Activated CD8-positive, alpha-beta T cell treated with anti-CD3 and anti-CD28 coated beads for 36 hours (primary cell): ENCODE results near the gene SCOC. TPM values are rescaled to one million over a fixed set of nuclear protein-coding genes. Genes with fewer than 3 reads are reported as not detected.

Source experiments
- ATAC-seq: fragments of 200-7000 bp; cut with Tn5 transposase; one replicate; pipeline ENCODE4 v1.10.0; 2021; ENCODE audit warnings: mild to moderate bottlenecking, moderate library complexity
- CTCF ChIA-PET: fragments of 350-600 bp; sonication (Branson Sonifier 250); formaldehyde crosslinking; loops from one replicate; lab custom pipeline; 2021; ENCODE audit warnings: antibody characterized with exemption; lab: Charles Lee
- POLR2A ChIA-PET: fragments of 350-600 bp; sonication (Branson Sonifier 250); formaldehyde crosslinking; loops from one replicate; lab custom pipeline; 2021; ENCODE audit warnings: antibody characterized with exemption; lab: Charles Lee
- DNase-seq: peaks from one replicate; pipeline ENCODE4 v3.0.0-alpha.2; 2020
- H3K27ac Mint-ChIP-seq: one replicate; pipeline ENCODE4 v1.8.0; 2021; ENCODE audit warnings: mild to moderate bottlenecking, mixed read lengths
- H3K27me3 Mint-ChIP-seq: one replicate; pipeline ENCODE4 v1.8.0; 2021; ENCODE audit warnings: mixed read lengths
- H3K36me3 Mint-ChIP-seq: one replicate; pipeline ENCODE4 v1.8.0; 2021; ENCODE audit warnings: low read depth, mixed read lengths
- H3K4me1 Mint-ChIP-seq: one replicate; pipeline ENCODE4 v1.8.0; 2021; ENCODE audit warnings: low read depth, mixed read lengths
- H3K4me3 Mint-ChIP-seq: one replicate; pipeline ENCODE4 v1.8.0; 2021; ENCODE audit warnings: mild to moderate bottlenecking, moderate library complexity, mixed read lengths
- H3K9me3 Mint-ChIP-seq: one replicate; pipeline ENCODE4 v1.8.0; 2021; ENCODE audit warnings: mixed read lengths
- intact Hi-C: fragments of 100-400 bp; cut with micrococcal nuclease; formaldehyde crosslinking; loops from one replicate; pipeline ENCODE4 v1.10.0; 2022
- total RNA-seq, 2 experiments: library from RNA; stranded (reverse); gene quantifications; one replicate each; pipeline ENCODE4 v1.2.3, GENCODE V29; 2021
- TF ChIP-seq, protein P1 (sequence below): fragments of 200-600 bp; IDR thresholded peaks from one replicate; pipeline ENCODE4 v1.8.0; 2022; ENCODE audit warnings: antibody characterized with exemption, mild to moderate bottlenecking

SCOC gene
- total RNA-seq, 2 experiments from 2014 or later: 44.6 to 44.7 TPM

DNA sequence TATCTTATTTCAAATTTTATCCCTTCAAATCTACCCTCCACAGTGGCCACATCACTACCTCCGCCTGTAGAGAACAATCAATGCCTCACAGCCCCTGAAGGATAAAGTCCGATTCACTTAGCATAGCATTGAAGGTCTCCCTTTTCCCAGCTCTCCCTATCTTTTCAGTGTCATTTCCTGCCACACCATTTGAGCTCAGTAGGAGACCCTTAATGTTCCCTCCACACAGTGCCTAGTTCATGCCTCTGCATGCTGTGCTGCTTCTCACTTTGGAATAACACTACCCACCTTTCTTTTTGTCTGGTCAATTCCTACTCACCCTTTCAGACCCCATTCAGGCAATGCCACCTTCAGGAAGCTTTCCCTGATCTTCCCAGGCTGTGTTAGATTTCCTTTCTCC is 23.6 kb upstream of the SCOC start:
- intact Hi-C loops: no loop called here
- no peaks in the 10 kb centered on the region for H3K9me3 Mint-ChIP-seq
- CTCF ChIA-PET: interaction anchor here (1.8 to 6.2 kb wide), 2 partner anchors 10 to 260 kb away, joined by 5 to 35 read pairs; no protein-coding TSS in a partner anchor
- H3K4me1 Mint-ChIP-seq: peaks cover 8% of the 10 kb centered on the region
- H3K27ac Mint-ChIP-seq: no peak overlapping the region
- TF ChIP-seq, protein P1, sequence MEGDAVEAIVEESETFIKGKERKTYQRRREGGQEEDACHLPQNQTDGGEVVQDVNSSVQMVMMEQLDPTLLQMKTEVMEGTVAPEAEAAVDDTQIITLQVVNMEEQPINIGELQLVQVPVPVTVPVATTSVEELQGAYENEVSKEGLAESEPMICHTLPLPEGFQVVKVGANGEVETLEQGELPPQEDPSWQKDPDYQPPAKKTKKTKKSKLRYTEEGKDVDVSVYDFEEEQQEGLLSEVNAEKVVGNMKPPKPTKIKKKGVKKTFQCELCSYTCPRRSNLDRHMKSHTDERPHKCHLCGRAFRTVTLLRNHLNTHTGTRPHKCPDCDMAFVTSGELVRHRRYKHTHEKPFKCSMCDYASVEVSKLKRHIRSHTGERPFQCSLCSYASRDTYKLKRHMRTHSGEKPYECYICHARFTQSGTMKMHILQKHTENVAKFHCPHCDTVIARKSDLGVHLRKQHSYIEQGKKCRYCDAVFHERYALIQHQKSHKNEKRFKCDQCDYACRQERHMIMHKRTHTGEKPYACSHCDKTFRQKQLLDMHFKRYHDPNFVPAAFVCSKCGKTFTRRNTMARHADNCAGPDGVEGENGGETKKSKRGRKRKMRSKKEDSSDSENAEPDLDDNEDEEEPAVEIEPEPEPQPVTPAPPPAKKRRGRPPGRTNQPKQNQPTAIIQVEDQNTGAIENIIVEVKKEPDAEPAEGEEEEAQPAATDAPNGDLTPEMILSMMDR: no peak
- POLR2A ChIA-PET: no interaction called here
- no peak for DNase-seq
- H3K4me3 Mint-ChIP-seq: no peak overlapping the region
- ATAC-seq: no peak
- peaks cover 2% of the 10 kb centered on the region for H3K27me3 Mint-ChIP-seq
- no peaks in the 10 kb centered on the region for H3K36me3 Mint-ChIP-seq

DNA sequence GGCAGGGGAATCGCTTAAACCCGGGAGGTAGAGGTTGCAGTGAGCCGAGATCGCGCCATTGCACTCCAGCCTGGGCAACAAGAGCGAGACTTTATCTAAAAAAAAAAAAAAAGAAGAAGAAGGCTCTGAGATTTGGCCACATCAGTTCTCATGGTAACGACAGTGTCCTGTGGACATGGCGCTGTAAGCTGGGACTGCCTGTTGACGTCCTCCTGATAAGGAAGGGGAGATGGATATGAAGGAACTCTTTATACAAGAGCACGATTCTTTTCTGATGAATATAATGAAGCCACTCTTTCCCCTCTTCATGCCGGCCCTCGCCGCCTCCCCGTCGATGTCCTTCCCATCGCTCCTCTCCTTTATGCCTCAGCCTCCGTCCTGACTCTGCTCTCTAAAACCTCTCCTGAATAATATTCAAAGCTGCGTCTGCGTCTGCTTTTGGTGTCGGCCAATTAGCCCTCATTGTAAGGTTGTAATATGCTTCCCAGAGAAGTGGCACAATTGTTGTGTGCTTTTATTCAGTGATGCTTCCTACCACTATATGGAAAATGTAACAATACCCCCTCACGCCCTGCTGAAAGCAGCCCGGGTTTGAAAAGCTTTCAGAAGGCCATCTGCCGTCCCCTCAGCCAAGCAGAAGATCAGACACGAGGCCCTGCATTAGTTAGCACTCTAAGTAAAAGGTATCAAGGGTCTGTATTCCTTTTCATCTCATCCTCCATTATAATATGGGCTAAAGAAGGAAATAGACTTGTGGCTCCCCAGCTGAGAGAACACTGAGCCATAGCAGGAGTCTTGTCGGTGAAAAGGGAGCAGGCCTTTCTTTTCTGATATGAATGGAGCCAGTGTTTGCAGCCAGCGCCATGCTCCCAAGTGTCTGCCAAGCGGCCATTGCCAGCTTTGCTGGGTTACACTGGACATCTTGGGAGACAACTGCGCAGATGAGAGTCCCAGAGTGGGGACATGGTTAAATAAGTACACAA is 22.1 kb upstream of the SCOC start:
- ATAC-seq (no peak), DNase-seq (no peak)
- CTCF ChIA-PET: interaction anchor here (0.6 to 6.2 kb wide), 3 partner anchors 9 to 239 kb away, joined by 3 to 35 read pairs (median 3); no protein-coding TSS in a partner anchor
- peaks cover 8% of the 10 kb centered on the region for H3K4me1 Mint-ChIP-seq
- peaks cover under 1% of the 10 kb centered on the region for H3K27me3 Mint-ChIP-seq
- intact Hi-C loops: no loop called here
- no peaks in the 10 kb centered on the region for H3K9me3 Mint-ChIP-seq
- POLR2A ChIA-PET: interaction anchor here (1.0 kb wide), 1 partner anchor 9 kb away, joined by 5 read pairs; no protein-coding TSS in a partner anchor
- H3K36me3 Mint-ChIP-seq: no peaks in the 10 kb centered on the region
- no peak overlapping the region for H3K4me3 Mint-ChIP-seq
- TF ChIP-seq, protein P1: no peak
- no peak overlapping the region for H3K27ac Mint-ChIP-seq

DNA sequence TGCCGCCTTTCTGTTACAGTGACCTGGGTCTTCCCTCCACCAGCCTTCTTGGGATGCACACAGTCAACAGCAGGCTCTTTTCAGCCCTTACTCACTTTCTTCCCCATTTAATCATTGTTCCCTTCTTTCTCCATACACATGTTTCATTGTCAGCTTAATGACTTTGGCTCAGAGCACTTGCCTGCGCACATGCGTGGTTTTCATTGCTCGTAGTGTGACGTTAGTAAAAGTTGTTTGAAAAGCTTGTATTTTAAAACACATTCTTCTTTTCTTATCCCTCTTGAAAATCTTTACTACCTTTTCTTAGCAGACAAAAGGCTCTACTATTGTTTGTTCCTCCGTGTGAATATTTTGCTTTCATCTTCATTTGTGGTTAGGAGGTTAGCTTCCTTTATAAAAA is 19.7 kb upstream of the SCOC start:
- H3K4me3 Mint-ChIP-seq: no peak overlapping the region
- H3K27me3 Mint-ChIP-seq: peaks cover 2% of the 10 kb centered on the region
- TF ChIP-seq, protein P1: no peak
- ATAC-seq: no peak
- H3K4me1 Mint-ChIP-seq: peaks cover 8% of the 10 kb centered on the region
- POLR2A ChIA-PET: interaction anchor here (0.6 kb wide), 1 partner anchor 482 kb away, joined by 3 read pairs; no protein-coding TSS in a partner anchor
- H3K9me3 Mint-ChIP-seq: no peaks in the 10 kb centered on the region
- no peak overlapping the region for H3K27ac Mint-ChIP-seq
- CTCF ChIA-PET: interaction anchor here (1.1 to 1.5 kb wide), 3 partner anchors 15 to 100 kb away, joined by 3 to 5 read pairs (median 3); no protein-coding TSS in a partner anchor
- no peak for DNase-seq
- H3K36me3 Mint-ChIP-seq: no peaks in the 10 kb centered on the region
- intact Hi-C loops: no loop called here

DNA sequence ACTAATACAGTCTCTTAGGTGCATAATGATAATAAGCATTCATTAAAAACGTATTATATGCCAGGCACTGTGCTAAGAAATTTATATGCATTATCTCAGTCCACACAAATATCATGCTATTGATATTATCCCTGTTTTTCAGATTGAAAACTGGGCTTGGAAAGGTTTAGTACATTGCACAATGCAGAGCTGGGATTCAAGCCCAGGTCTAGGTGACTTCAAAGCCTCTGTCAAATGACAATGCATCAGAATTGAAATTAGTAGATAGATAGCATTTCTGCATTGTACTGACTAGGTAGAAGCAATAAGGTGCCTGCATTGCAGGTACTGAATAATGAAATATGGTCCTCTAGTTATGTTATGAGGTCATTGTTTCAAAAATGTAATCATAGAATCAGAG is 18.2 kb upstream of the SCOC start:
- no peaks in the 10 kb centered on the region for H3K36me3 Mint-ChIP-seq
- no peak for DNase-seq
- H3K4me3 Mint-ChIP-seq: no peak overlapping the region
- intact Hi-C loops: no loop called here
- TF ChIP-seq, protein P1: no peak
- ATAC-seq: no peak
- POLR2A ChIA-PET: no interaction called here
- CTCF ChIA-PET: no interaction called here
- no peaks in the 10 kb centered on the region for H3K9me3 Mint-ChIP-seq
- H3K27me3 Mint-ChIP-seq: peaks cover 2% of the 10 kb centered on the region
- H3K4me1 Mint-ChIP-seq: peaks cover 8% of the 10 kb centered on the region
- no peak overlapping the region for H3K27ac Mint-ChIP-seq

DNA sequence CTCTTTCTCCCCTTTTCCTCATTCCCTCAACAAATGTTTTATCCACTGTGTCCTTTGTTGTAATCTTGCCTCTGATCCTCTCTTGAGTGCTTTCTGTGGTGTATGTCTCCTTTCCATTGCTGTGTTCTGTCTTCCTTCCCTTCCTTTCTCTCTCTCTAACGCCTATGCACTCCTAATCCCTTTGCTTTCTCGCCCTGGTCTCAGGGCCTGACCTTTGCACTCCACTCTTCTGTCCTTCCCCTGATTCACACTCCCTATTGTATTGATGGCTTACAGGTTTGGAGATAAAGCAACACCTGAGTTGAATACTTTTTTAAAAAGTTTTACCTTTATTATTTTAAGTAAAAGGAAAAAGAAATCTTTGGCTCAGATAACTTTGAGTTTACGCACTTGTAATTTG is 15.6 kb upstream of the SCOC start:
- peaks cover 2% of the 10 kb centered on the region for H3K27me3 Mint-ChIP-seq
- ATAC-seq: no peak
- no peaks in the 10 kb centered on the region for H3K36me3 Mint-ChIP-seq
- no peak for DNase-seq
- no peak overlapping the region for H3K4me3 Mint-ChIP-seq
- peaks cover 8% of the 10 kb centered on the region for H3K4me1 Mint-ChIP-seq
- H3K27ac Mint-ChIP-seq: no peak overlapping the region
- intact Hi-C loops: no loop called here
- TF ChIP-seq, protein P1: no peak
- POLR2A ChIA-PET: no interaction called here
- CTCF ChIA-PET: interaction anchor here (2.7 to 5.2 kb wide), 2 partner anchors 17 to 28 kb away, joined by 22 to 64 read pairs; partner anchors contain the start of gene SCOC
- no peaks in the 10 kb centered on the region for H3K9me3 Mint-ChIP-seq
